HG03025 (cell line): Measurements from ENCODE around the gene CCDC7.
"Not testable (repeated sequence)": the region's sequence is repeated elsewhere in the genome, so short reads cannot be mapped to it uniquely, and the experiment has no call there.

Experiments used
- ATAC-seq: cut with Tn5 transposase; IDR thresholded peaks from one replicate; pipeline ENCODE4 v1.9.1; 2021; ENCODE audit warnings: mild to moderate bottlenecking, moderate library complexity; ENCODE audit not compliant: unreplicated experiment, low FRiP score

Gene CCDC7

DNA sequence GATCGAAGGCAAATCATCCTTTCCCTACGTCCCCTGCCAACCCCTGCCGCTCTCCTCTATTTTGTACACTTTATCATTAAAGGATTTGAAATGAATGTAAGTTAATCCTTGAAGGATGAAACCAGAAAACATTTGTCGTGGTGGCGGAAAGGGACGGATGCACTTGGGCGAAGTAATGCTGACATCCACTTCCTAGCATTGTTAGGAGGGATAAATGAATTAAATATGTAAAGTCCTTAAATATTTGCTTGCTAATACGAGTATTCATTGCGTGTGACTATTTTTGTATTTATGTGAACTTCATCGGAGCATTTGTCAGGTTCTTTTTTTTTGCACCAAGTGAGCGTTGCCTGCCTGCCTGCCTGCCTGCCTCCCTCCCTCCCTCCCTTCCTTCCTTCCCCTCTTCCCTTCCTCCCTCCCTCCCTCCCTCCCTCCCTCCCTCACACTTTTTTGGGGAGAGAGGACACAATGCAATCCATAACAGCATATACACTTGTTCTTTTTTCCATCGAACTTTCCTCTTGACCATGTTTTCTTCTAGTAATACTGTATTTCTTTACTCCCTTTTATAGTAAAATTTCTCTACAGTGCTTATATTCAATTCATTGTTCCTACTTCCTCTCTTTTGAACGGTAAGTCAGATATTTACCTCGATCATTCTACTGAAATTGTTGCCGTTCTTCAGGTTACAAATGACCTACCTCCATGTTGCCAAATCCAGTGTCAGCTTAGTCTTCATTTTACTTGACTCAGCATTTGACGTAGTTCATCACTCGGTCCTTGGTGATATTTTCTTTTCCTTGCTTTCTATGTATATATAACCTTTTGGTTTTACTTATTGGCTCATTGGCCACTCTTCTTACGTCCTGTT lies 831 bp downstream of the CCDC7 start:
- peak; percentile 3 for ATAC-seq

DNA sequence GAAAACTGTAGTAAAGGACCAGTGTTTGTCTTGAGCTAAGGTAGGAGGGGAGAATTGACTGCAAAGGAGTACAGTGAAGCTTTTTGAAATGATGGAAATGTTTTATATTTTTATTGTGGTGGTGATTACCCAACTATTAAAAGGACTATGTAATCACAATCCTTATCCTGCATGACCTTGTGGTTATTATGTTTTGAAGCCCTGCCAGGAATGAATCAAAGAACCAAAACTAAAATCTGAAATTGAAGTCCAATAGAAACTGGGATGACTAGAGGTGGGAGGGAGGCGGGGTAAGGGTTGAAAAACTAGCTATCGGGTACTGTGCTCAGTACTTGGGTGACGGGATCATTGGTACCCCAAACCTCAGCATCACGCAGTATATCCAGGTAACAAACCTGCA lies 8.2 kb downstream of the CCDC7 start:
- ATAC-seq: no peak

- ATAC-seq: no peak
These were observed 13.2 kb downstream of the CCDC7 start for GRCh38 chr10:32459051-32459698.

DNA sequence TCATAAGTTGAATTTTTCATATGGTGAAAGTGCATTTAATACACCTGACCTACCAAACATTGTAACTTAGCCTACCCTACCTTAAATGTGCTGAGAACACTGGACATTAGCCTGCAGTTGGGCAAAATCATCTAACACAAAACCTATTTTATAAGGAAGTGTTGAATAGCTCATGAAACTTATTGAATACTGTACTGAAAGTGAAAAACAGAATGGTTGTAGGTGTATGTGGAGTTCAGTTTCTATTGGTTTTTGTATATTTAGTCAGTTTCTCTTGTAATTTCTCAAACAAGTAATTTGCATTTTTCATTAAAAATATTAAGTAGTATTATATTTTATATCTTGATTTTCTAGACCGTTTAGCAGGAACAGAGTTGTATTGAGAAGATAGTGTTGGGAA lies 15.3 kb downstream of the CCDC7 start:
- peak; percentile 55 for ATAC-seq

GRCh38 chr10:32471232-32471631 lies 25.3 kb downstream of the CCDC7 start:
- ATAC-seq: no peak

DNA sequence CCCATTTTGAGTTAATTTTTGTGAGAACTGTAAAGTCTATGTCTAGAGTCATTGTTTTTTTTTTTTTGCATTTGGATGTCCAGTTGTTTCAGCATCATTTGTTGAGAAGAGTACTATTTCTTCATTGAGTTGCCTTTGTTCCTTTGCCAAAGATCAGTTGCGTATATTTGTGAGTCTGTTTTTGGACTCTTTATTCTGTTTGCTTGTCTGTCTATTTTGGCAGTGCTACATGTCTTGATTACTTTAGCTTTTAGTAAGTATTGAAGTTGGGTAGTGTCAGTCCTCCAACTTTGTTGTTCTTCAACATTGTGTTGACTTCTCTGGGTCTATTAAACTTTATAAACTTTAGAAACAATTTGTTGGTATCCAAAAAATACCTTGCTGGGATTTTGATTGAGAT lies 31.6 kb downstream of the CCDC7 start:
- no peak for ATAC-seq

- no peak for ATAC-seq
These were observed 35.7 kb downstream of the CCDC7 start for GRCh38 chr10:32481606-32482005.

DNA sequence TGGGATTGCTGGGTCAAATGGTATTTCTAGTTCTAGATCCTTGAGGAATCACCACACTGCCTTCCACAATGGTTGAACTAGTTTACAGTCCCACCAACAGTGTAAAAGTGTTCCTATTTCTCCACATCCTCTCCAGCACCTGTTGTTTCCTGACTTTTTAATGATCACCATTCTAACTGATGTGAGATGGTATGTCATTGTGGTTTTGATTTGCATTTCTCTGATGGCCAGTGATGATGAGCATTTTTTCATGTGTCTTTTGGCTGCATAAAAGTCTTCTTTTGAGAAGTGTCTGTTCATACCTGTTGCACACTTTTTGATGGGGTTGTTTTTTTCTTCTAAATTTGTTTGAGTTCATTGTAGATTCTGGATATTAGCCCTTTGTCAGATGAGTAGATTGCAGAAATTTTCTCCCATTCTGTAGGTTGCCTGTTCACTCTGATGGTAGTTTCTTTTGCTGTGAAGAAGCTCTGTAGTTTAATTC lies 37.1 kb downstream of the CCDC7 start:
- not testable (repeated sequence) for ATAC-seq

DNA sequence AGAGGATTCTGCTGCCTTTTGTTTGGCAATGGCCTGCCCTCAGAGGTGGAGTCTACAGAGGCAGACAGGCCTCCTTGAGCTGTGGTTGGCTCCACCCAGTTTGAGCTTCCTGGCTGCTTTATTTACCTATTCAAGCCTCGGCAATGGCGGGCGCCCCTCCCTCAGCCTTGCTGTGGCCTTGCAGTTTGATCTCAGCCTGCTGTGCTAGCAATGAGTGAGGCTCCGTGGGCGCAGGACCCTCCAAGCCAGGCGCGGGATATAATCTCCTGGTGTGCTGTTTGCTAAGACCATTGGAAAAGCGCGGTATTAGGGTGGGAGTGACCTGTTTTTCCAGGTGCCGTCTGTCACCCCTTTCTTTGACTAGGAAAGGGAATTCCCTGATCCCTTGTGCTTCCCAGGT lies 42.1 kb downstream of the CCDC7 start:
- not testable (repeated sequence) for ATAC-seq

GRCh38 chr10:32489158-32489557 lies 43.2 kb downstream of the CCDC7 start:
- ATAC-seq: no peak

DNA sequence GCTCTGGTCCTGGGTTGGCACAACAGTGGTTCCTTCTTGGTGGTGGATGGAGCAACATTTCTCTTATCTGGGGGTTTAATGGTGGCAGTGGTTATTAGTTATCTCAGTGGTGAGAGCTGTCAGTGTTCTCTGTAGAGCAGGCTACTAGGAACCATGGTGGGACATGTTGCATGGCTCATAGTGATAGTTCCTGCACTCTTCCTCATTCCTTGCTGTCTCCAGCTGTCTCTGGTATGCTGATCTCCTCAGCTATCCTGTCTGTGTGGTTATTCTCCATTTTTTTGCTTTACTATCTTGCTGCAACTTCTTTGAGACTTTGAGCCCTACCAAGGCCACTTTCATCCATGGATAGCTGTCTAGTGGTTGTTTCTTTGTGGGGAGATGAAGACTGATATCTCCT lies 44.0 kb downstream of the CCDC7 start:
- no peak for ATAC-seq

- ATAC-seq: not testable (repeated sequence)
These were observed 48.6 kb downstream of the CCDC7 start for GRCh38 chr10:32494562-32494961.

- ATAC-seq: not testable (repeated sequence)
These were observed 54.2 kb downstream of the CCDC7 start for GRCh38 chr10:32500136-32500535.

DNA sequence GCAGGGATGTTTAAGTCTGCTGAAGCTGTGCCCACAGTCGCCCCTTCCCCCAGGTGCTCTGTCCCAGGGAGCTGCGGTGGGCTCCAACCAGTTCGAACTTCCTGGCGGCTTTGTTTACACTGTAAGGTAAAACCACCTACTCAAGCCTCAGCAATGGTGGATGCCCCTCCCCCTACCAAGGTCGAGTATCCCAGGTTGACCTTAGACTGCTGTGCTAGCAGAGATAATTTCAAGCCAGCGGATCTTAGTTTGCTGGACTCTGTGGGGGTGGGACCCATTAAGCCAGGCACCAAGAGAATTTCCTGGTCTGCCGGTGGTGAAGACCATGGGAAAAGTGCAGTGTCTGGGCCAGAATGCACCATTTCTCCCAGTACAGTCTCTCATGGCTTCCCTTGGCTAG lies 56.0 kb downstream of the CCDC7 start:
- ATAC-seq: no peak

DNA sequence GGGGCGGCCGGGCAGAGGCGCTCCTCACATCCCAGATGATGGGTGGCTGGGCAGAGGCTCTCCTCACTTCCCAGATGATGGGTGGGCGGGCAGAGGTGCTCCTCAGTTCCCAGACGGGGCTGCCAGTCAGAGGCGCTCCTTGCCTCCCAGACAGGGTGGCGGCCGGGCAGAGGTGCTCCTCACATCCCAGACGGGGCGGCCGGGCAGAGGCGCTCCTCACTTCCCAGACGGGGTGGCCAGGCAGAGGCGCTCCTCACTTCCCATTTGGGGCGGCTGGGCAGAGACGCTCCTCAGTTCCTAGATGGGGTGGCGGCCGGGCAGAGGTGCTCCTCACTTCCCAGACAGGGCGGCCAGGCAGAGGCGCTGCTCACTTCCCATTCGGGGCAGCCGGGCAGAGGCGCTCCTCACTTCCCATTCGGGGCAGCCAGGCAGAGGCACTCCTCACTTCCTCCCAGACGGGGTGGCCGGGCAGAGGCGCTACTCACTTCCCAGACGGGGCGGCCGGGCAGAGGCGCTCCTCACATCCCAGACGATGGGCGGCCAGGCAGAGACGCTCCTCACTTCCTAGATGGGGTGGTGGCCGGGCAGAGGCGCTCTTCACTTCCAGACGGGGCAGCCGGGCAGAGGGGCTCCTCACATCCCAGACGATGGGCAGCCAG lies 60.0 kb downstream of the CCDC7 start:
- not testable (repeated sequence) for ATAC-seq

GRCh38 chr10:32511599-32511998 lies 65.7 kb downstream of the CCDC7 start:
- no peak for ATAC-seq

- ATAC-seq: no peak
These were observed 70.9 kb downstream of the CCDC7 start for GRCh38 chr10:32516567-32517495.

GRCh38 chr10:32530231-32530630 lies 84.3 kb downstream of the CCDC7 start:
- no peak for ATAC-seq

DNA sequence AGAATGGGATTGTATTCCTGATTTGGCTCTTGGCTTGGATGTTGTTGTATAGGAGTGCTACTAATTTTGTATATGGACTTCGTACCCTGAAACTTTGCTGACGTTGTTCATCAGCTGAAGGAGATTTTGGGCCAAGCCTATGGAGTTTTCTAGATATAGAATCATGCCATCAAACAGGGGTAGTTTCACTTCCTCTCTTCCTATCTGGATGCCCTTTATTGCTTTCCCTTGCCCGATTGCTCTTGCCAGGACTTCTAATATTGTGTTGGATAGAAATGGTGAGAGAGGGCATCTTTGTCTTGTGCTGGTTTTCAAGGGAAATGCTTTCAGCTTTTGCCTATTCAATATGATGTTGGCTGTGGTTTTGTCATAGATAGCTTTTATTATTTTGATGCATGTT lies 92.3 kb downstream of the CCDC7 start:
- no peak for ATAC-seq
